ENCODE measurements around the gene NFIC.

NFIC gene

GRCh38 chr19:3511506-3512251, 145.3 kb downstream of the NFIC start:
- no peak for DNase-seq (ENCODE audit: low read depth)

DNA sequence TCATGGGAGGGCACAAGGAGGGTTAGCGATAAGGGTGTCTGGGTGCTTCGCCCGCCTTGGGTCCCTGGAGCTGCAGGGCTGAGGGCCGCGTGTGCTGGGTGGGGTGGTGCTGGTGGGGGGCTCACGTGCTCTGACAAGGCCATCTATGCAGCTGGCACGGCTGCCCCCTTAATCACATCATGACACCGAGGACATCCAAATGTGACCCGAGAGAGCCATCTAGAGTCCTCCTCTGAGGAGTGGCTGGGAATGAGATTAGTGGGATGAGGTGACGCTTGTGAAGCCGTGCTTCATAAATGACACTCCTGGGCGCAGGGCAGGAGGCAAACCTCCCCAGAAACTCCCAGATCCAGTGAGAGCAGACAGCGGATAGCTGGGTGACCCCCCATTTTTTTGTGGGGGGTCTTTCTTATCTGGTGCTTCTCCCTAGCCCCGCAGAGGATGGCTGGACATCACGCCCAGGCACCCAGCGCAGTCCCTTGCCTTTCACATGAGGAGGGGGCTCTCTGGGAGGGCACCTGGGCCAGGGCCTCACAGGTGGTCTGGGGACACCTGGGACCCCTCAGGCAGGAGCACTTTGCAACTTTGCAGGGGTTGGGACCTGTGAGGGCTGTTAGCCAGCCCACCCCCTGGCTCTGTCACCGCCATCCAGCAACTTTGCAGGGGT, 146.3 kb downstream of the NFIC start:
- no peak for DNase-seq (ENCODE audit: low read depth)

- DNase-seq (ENCODE audit: low read depth) = no peak
Measured at GRCh38 chr19:3513229-3514140, 147.1 kb downstream of the NFIC start.

DNA sequence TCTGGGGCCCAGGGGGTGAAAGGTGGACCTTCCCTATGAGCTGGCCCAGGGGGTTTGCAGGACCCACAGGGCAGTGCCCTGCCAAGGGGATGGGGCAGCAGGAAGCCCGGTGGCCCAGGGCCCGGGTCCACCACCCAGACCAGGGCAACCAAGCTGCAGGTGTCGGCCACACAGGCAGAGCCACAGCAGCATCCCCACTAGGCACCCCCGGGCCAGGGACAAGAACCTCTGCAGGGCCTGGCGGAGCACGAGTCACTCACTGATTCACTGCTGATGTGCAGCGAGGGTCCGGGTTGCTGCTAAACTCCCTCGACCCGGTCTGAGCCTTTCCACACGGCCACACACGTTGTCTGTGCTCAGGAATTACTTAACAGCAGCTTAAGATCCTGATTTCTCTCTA, 148.5 kb downstream of the NFIC start:
- DNase-seq (ENCODE audit: low read depth) = no peak

- DNase-seq (ENCODE audit: low read depth) = no peak
Measured at GRCh38 chr19:3515891-3516422, 149.6 kb downstream of the NFIC start.

- no peak for DNase-seq (ENCODE audit: low read depth)
Measured at GRCh38 chr19:3516675-3517207, 150.4 kb downstream of the NFIC start.

GRCh38 chr19:3517638-3518037, 151.3 kb downstream of the NFIC start:
- DNase-seq (ENCODE audit: low read depth) = no peak

DNA sequence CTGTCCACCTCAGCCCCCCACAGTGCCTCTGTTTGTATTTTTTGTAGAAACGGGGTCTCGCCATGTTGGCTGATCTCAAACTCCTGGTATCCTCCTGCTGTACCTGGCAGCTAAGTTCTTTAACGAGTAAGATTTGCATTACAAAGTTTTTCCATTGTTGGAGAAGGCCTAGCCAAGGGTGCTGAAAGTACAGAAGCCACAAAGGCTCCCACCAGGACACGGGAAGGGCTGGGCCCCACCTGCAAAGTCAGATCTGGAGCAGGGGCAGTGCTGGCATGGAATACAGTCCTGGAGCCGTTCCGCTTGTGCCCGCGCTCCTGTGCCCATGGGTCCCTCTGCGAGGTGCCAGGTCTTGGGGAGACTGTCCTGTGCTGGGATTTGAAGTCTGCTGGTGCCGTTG, 151.9 kb downstream of the NFIC start:
- no peak for DNase-seq (ENCODE audit: low read depth)

DNA sequence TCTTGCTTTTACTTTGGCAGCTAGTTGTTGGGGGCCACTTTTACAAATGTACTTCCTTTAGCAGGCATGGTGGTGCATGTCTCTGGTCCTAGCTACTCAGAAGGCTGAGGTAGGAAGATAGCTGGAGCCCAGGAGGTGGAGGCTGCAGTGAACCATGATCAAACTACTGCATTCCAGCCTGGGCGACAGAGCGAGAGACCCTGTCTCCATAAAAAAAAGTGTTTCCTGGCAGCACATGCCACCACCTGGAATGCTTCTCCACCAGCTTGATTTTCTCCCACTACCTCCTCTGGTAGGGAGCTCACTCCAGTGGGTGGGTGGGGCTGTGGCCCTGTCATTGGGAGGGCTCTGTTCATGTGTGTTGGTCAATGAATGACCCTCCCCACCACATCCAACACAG, 152.3 kb downstream of the NFIC start:
- no peak for DNase-seq (ENCODE audit: low read depth)

All from stromal cell of bone marrow (primary cell).